ENCODE data around the gene TMEM184B.

The TMEM184B gene

DNA sequence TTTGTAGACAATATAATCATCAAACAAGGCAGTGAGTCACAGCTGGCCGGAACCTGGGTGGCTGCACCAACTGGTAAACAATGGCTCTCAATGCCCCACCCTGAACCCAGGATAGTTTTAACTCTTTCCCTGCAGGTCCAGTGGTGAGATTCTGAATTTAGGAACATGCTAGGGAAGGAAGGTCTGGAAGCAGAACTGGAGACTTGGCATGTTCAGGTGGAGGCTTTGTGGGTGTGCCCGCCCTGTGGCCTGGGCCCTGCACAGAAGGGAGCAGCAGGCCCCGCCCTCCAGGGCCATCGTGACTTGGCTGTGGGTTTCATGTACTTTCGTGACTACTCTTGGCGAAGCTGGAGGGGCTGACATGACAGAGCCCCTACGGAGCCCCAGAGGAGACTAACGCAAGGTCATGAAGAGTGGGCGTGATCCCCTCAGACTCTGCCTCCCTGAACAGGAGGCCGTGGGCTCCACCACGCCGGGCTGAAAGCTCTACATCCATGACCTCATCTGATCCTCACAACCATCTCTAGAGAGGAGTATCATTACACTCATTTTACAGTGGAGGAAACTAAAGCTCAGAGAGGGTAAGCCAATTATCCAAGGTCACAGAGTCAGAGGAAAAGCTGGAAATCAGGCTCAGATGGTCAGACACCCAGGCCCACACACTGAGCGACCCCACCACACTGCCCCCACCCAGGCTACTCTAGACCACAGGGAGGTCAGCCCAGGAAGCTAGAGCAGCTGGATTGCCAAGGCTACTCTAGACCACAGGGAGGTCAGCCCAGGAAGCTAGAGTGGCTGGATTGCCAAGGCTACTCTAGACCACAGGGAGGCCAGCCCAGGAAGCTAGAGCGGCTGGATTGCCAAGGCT, 43.7 kb downstream of the TMEM184B start:
- DNase-seq (ENCODE audit: extremely low read depth, low read depth), result no peak
- H3K4me3 ChIP-seq (replicated peaks; ENCODE audit: low read depth, low read length), result no peak overlapping the region
- TF ChIP-seq CTCF (IDR thresholded peaks at IDR 0.05; ENCODE audit: low read depth, low read length, missing control alignments), result no peak

GRCh38 chr22:38228326-38228872, 44.4 kb downstream of the TMEM184B start:
- no peak for TF ChIP-seq CTCF (IDR thresholded peaks at IDR 0.05; ENCODE audit: low read depth, low read length, missing control alignments)
- DNase-seq (ENCODE audit: extremely low read depth, low read depth), result no peak

GRCh38 chr22:38226853-38227649, 45.8 kb downstream of the TMEM184B start:
- TF ChIP-seq CTCF (IDR thresholded peaks at IDR 0.05; ENCODE audit: low read depth, low read length, missing control alignments), result no peak
- no peak for DNase-seq (ENCODE audit: extremely low read depth, low read depth)
- H3K4me3 ChIP-seq (replicated peaks; ENCODE audit: low read depth, low read length), result no peak overlapping the region

More at GRCh38 chr22:38228326-38228872, 44.4 kb downstream of the TMEM184B start:
- no peak overlapping the region for H3K4me3 ChIP-seq (replicated peaks; ENCODE audit: low read depth, low read length)

DNA sequence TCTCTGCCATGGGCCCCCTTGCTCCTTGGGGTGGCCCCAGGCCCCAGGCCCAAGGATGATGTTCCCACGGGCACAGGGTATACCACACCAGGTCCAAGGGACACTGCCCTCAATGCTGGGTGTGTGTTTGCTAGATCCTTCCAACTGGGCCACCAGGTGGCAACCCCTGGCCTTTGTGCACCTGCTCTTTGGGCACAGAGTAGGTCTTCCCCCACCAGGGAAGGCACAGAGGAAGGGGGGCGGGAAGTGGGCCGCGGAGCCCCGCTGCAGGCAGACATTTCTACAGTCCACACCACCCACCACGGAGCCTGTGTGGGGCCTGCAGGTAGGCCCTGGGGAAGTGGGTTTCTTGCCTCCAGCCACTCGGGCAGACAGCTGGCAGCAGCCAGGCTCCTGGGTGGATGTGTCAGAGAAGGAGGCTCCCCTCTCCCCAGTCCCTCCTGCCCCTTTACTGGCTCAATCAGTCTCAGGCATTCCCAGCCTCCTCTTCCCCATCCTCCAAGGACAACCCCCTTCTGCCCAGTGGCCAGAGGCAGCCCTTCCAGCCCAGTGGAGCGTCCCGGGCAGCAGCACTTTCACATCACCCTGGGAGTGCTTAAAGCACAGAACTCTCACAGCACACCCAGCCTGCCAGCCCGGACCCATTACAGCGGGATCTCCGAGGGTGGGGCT, 49.4 kb downstream of the TMEM184B start:
- no peak overlapping the region for H3K4me3 ChIP-seq (replicated peaks; ENCODE audit: low read depth, low read length)
- DNase-seq (ENCODE audit: extremely low read depth, low read depth), result no peak
- no peak for TF ChIP-seq CTCF (IDR thresholded peaks at IDR 0.05; ENCODE audit: low read depth, low read length, missing control alignments)

GRCh38 chr22:38222797-38223119, 50.1 kb downstream of the TMEM184B start:
- no peak overlapping the region for H3K4me3 ChIP-seq (replicated peaks; ENCODE audit: low read depth, low read length)
- no peak for TF ChIP-seq CTCF (IDR thresholded peaks at IDR 0.05; ENCODE audit: low read depth, low read length, missing control alignments)
- no peak for DNase-seq (ENCODE audit: extremely low read depth, low read depth)

DNA sequence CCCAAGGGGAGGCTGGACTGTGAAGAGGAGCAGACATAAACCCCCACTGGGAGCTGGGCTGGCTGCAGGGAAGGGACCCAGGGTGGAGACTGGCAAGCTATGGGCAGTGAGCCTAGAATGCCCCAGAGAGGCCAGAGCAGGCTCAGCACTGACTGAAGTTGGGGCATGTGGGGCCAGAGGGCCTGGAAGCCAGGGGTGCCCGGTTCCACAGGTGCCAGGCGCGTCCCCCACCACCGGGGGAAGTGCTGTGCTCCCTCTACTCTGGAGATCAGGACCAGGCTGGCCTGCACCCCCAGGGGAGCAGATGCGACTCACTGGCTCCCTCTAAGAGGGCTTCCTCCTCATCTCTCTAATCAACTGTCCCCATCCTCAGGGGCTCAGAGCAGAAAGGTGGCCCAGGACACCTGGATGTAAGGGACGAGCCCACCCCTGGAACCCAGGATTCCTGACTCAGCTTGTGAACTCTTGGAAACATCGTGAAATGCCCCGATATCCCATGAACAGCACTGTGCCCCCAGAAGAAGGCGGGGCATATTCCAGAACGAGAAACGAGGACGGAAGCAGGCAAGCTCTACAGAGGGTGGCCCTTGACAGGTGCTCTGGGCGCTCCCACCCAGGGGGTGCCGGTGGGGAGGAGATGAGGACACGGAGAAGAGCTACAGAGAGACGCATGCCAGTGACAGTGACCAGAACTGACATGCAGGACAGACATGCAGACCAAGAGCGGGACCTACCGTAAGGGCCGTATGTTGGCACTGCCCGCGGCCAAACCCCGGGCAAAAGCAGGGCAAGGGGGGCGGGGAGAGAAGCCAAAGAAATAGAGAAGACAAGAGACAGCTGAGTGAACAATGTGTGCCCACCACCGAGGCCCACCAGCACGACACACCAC, 50.7 kb downstream of the TMEM184B start:
- H3K4me3 ChIP-seq (replicated peaks; ENCODE audit: low read depth, low read length), result no peak overlapping the region
- no peak for TF ChIP-seq CTCF (IDR thresholded peaks at IDR 0.05; ENCODE audit: low read depth, low read length, missing control alignments)
- no peak for DNase-seq (ENCODE audit: extremely low read depth, low read depth)
